Measurements from ENCODE around the gene MTUS2. TPM values are rescaled to one million over a fixed set of nuclear protein-coding genes. Genes with fewer than 3 reads are reported as not detected.

MTUS2 gene
- total RNA-seq, 1 donor from 2014 or later, result 8.9 TPM

DNA sequence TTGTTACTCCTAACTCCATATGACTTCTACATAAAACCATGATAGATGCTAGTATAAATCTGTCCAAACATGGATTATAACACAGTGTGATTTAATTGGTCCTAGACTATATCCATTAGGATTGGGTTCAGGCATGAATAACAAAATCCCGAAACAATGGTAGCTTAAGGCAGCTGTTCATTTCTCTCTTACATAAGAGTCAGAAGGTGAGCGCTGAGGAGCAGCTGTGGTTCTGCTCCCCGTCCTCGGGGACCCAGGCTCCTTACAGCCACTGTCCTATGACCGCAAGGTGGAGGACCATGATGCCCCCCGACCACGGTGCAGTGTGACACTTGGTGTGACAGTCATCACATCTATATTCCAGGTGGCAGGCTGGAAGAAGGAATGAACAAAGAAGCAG, 629.6 kb downstream of the MTUS2 start:
- H3K36me3 ChIP-seq, result no peaks in the 10 kb centered on the region
- intact Hi-C loops (cut with DNase I), result no loop called here
- H3K4me3 ChIP-seq, result no peak overlapping the region
- no peaks in the 10 kb centered on the region for H3K9me3 ChIP-seq
- no peak for DNase-seq (ENCODE audit: low spot score in 2 of 2)
- no peaks in the 10 kb centered on the region for H3K27me3 ChIP-seq
- H3K4me1 ChIP-seq, result no peaks in the 10 kb centered on the region
- no peak overlapping the region for H3K27ac ChIP-seq
- TF ChIP-seq, protein P1, sequence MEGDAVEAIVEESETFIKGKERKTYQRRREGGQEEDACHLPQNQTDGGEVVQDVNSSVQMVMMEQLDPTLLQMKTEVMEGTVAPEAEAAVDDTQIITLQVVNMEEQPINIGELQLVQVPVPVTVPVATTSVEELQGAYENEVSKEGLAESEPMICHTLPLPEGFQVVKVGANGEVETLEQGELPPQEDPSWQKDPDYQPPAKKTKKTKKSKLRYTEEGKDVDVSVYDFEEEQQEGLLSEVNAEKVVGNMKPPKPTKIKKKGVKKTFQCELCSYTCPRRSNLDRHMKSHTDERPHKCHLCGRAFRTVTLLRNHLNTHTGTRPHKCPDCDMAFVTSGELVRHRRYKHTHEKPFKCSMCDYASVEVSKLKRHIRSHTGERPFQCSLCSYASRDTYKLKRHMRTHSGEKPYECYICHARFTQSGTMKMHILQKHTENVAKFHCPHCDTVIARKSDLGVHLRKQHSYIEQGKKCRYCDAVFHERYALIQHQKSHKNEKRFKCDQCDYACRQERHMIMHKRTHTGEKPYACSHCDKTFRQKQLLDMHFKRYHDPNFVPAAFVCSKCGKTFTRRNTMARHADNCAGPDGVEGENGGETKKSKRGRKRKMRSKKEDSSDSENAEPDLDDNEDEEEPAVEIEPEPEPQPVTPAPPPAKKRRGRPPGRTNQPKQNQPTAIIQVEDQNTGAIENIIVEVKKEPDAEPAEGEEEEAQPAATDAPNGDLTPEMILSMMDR (IDR thresholded peaks at IDR 0.05), result no peak

DNA sequence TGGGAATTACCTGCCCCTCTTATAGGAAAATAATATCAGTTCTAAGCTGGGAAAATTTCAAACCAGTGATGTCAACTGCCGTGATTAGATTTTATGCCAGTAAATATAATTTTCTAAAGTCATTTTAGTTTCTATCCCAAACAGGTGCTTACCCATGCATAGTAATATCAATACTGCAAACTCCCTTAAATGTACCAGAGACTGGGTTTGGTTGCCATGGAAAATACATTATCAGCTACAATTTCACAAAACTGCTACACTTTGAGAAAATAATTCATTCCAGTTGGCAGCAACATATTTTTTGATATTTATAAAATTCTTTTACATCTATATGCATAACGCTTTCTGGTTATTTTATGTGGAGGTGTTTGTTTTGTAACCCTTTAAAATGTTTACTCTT, 631.8 kb downstream of the MTUS2 start:
- Histone ChIP-seq H3K4me3 (no peak overlapping the region), H3K36me3 (no peaks in the 10 kb centered on the region), H3K4me1 (no peaks in the 10 kb centered on the region), H3K27ac (no peak overlapping the region), H3K9me3 (no peaks in the 10 kb centered on the region), H3K27me3 (no peaks in the 10 kb centered on the region)
- TF ChIP-seq, protein P1 (IDR thresholded peaks at IDR 0.05), result no peak
- DNase-seq (ENCODE audit: low spot score in 2 of 2), result no peak
- intact Hi-C loops (cut with DNase I), result no loop called here

DNA sequence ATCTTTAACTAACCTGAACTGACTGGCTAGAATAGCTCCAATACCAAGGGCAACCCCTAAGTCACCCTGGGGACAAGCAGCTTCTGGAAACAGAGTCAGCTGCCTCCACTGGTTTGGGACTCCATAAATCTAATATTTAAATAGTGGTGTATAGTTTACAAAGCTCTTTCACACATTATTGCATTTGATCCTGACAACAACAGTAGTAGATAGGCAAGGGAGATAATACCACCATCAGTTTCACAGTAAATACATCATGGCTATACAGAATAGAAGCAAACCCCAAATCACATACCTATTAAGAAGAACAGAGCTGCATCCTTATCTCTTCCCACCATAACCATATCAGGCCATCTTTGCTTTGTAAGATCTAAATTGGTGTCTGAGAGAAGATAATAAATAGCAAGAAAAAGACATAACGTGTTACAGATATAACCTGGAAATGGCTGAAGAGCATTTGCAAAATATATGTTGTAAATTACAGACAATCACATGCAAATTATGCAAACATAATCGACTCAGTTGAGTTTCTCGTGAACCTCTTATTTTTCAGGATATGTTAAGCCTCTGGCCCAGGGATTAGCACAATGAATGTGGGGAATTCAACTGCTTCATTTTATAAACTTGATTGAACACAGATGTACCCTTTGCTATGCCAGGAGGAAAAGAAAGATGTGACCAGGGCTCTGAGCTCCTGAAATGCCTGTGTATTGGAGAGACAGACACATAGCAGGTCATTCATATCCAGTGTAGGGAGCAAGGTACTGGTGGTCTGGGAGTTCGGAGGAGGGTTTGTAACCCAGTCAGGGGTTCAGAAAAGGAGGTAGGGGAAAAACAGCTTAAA, 632.9 kb downstream of the MTUS2 start:
- Histone ChIP-seq H3K4me3 (no peak overlapping the region), H3K36me3 (no peaks in the 10 kb centered on the region), H3K27ac (no peak overlapping the region), H3K4me1 (no peaks in the 10 kb centered on the region), H3K9me3 (no peaks in the 10 kb centered on the region), H3K27me3 (no peaks in the 10 kb centered on the region)
- DNase-seq (ENCODE audit: low spot score in 2 of 2), result no peak
- TF ChIP-seq, protein P1 (IDR thresholded peaks at IDR 0.05), result no peak
- intact Hi-C loops (cut with DNase I), result no loop called here

DNA sequence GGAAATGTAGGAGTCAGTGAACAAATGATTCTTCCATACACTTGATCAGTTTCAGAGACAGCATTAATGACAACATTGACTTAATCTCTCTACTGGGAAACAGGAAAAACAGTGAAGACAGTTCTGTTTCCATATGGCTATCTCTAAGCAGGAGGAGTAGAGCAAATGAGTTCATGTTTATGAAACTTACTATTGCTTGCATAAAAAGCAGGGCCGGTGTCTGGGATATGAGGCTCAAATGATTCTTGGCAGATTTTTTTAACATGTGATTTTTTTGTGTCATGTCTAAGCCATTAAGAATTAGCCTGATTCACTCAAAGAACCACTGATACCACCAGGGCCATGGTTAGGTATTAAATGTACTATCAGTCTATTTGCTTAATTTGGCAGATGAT, 633.5 kb downstream of the MTUS2 start:
- H3K27me3 ChIP-seq, result no peaks in the 10 kb centered on the region
- no peak for DNase-seq (ENCODE audit: low spot score in 2 of 2)
- no peak overlapping the region for H3K27ac ChIP-seq
- intact Hi-C loops (cut with DNase I), result no loop called here
- H3K4me3 ChIP-seq, result no peak overlapping the region
- TF ChIP-seq, protein P1 (IDR thresholded peaks at IDR 0.05), result no peak
- no peaks in the 10 kb centered on the region for H3K36me3 ChIP-seq
- H3K9me3 ChIP-seq, result no peaks in the 10 kb centered on the region
- H3K4me1 ChIP-seq, result no peaks in the 10 kb centered on the region

DNA sequence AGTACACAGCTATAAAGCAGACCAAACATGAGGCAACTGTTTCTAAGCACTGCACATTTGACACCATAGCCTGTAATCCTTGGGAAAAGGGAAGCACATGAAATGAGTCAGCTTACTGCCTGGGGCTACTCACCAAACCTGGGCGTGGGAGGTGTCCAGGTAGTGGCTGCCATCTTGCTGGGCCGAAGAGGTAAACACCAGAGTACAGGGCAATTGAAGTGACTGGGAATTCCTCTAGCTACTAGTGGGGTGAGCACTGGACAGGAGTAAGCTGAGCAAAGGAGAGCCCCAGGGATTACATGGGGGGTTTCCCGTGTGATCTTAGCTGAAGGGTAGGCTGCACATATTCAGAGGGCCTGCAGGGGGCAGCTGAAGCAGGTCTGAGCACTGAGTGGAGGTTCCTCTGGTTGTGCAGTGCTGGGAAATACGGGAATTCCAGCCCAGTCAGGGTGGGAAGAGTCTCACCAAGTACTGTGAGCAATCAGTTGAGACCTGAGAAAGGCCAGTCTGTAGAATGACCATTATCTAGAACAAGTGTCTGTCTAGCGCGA, 634.9 kb downstream of the MTUS2 start:
- Histone ChIP-seq H3K27ac (no peak overlapping the region), H3K4me1 (no peaks in the 10 kb centered on the region), H3K4me3 (no peak overlapping the region), H3K9me3 (no peaks in the 10 kb centered on the region), H3K36me3 (no peaks in the 10 kb centered on the region), H3K27me3 (no peaks in the 10 kb centered on the region)
- no peak for DNase-seq (ENCODE audit: low spot score in 2 of 2)
- TF ChIP-seq, protein P1 (IDR thresholded peaks at IDR 0.05), result peak in 1 of 3 experiments; percentile 23
- intact Hi-C loops (cut with DNase I), result no loop called here

Measured in ascending aorta (tissue), 2 donors.